H9 (cell line): Measurements from ENCODE around the gene KCNN3. TPM values are rescaled to one million over a fixed set of nuclear protein-coding genes. Genes with fewer than 3 reads are reported as not detected.

Source experiments
- DNase-seq: peaks from one replicate; pipeline ENCODE4 v3.0.0-alpha.2; 2017
- H2AFZ ChIP-seq: one replicate; pipeline ENCODE4 v1.6.1; 2013; ENCODE audit warnings: mild to moderate bottlenecking, low read length, control low read depth, moderate library complexity
- H2AK5ac ChIP-seq: 2 replicates; pipeline ENCODE4 v1.6.1; 2013; ENCODE audit warnings: low read length, control low read depth, mixed read lengths; ENCODE audit not compliant: insufficient read length
- H2BK120ac ChIP-seq: one replicate; pipeline ENCODE4 v1.6.1; 2013; ENCODE audit warnings: low read depth, mild to moderate bottlenecking, low read length, control low read depth, inconsistent platforms; ENCODE audit not compliant: poor library complexity, severe bottlenecking
- H2BK12ac ChIP-seq: 2 replicates; pipeline ENCODE4 v1.6.1; 2013; ENCODE audit warnings: low read length, control low read depth, mixed read lengths, low read depth; ENCODE audit not compliant: insufficient read length
- H2BK15ac ChIP-seq: 2 replicates; pipeline ENCODE4 v1.6.1; 2013; ENCODE audit warnings: low read depth, low read length, control low read depth
- H2BK20ac ChIP-seq: one replicate; pipeline ENCODE4 v1.6.1; 2013; ENCODE audit warnings: low read depth, mild to moderate bottlenecking, low read length, control low read depth, inconsistent platforms; ENCODE audit not compliant: poor library complexity, severe bottlenecking
- H2BK5ac ChIP-seq: 2 replicates; pipeline ENCODE4 v1.6.1; 2013; ENCODE audit warnings: low read length, control low read depth, mixed read lengths; ENCODE audit not compliant: insufficient read length
- H3K14ac ChIP-seq: 2 replicates; pipeline ENCODE4 v1.6.1; 2013; ENCODE audit warnings: low read length, control low read depth; ENCODE audit not compliant: insufficient read depth
- H3K18ac ChIP-seq: 2 replicates; pipeline ENCODE4 v1.6.1; 2013; ENCODE audit warnings: low read depth, mild to moderate bottlenecking, mixed read lengths, low read length, control low read depth; ENCODE audit not compliant: insufficient read length
- H3K23ac ChIP-seq: 2 replicates; pipeline ENCODE4 v1.6.1; 2013; ENCODE audit warnings: low read length, control low read depth, mixed read lengths, low read depth; ENCODE audit not compliant: insufficient read length
- H3K23me2 ChIP-seq: 2 replicates; pipeline ENCODE4 v1.6.1; 2013; ENCODE audit warnings: low read depth, mild to moderate bottlenecking, mixed read lengths, low read length, control low read depth; ENCODE audit not compliant: insufficient read length, poor library complexity, severe bottlenecking
- H3K27ac ChIP-seq: 2 replicates; pipeline ENCODE4 v1.5.1; 2013; ENCODE audit warnings: low read length, control low read depth, mixed read lengths, low read depth; ENCODE audit not compliant: insufficient read length
- H3K27me3 ChIP-seq: 2 replicates; pipeline ENCODE4 v1.6.1; 2013; ENCODE audit warnings: low read length, control low read depth, inconsistent platforms; ENCODE audit not compliant: insufficient read depth
- H3K4ac ChIP-seq: 2 replicates; pipeline ENCODE4 v1.6.1; 2013; ENCODE audit warnings: low read depth, mild to moderate bottlenecking, control low read depth, inconsistent platforms, low read length, moderate library complexity
- H3K4me1 ChIP-seq: 2 replicates; pipeline ENCODE4 v1.6.1; 2013; ENCODE audit warnings: low read length, control low read depth, inconsistent platforms; ENCODE audit not compliant: insufficient read depth
- H3K4me2 ChIP-seq: 2 replicates; pipeline ENCODE4 v1.6.1; 2013; ENCODE audit warnings: low read length, control low read depth, mixed read lengths; ENCODE audit not compliant: insufficient read length, insufficient read depth
- H3K56ac ChIP-seq: 2 replicates; pipeline ENCODE4 v1.6.1; 2013; ENCODE audit warnings: low read depth, mild to moderate bottlenecking, mixed read lengths, low read length, control low read depth; ENCODE audit not compliant: insufficient read length
- H3K79me1 ChIP-seq: 2 replicates; pipeline ENCODE4 v1.6.1; 2013; ENCODE audit warnings: low read depth, mild to moderate bottlenecking, moderate library complexity, low read length, control low read depth, inconsistent platforms; ENCODE audit not compliant: insufficient read depth, poor library complexity, severe bottlenecking
- H3K79me2 ChIP-seq: 2 replicates; pipeline ENCODE4 v1.6.1; 2013; ENCODE audit warnings: low read length, control low read depth, inconsistent platforms; ENCODE audit not compliant: insufficient read depth
- H3K9ac ChIP-seq: 2 replicates; pipeline ENCODE4 v1.6.1; 2013; ENCODE audit warnings: low read length, control low read depth, mixed read lengths; ENCODE audit not compliant: insufficient read length; ENCODE audit errors: extremely low read depth
- H3K9me3 ChIP-seq: one replicate; pipeline ENCODE4 v1.6.1; 2013; ENCODE audit warnings: low read depth, low read length, inconsistent platforms; ENCODE audit not compliant: control insufficient read depth
- H3T11ph ChIP-seq: one replicate; pipeline ENCODE4 v1.6.1; 2013; ENCODE audit warnings: mild to moderate bottlenecking, low read length, control low read depth, inconsistent platforms
- H4K20me1 ChIP-seq: one replicate; pipeline ENCODE4 v1.6.1; 2013; ENCODE audit not compliant: control insufficient read depth, insufficient read length, insufficient read depth
- H4K5ac ChIP-seq: 2 replicates; pipeline ENCODE4 v1.6.1; 2013; ENCODE audit warnings: low read depth, mild to moderate bottlenecking, mixed read lengths, low read length, control low read depth; ENCODE audit not compliant: insufficient read length
- H4K8ac ChIP-seq: replicated peaks from 2 replicates; pipeline ENCODE4 v1.6.1; 2013; ENCODE audit warnings: low read length, control low read depth, mixed read lengths, low read depth; ENCODE audit not compliant: insufficient read length
- H4K91ac ChIP-seq: 2 replicates; pipeline ENCODE4 v1.6.1; 2013; ENCODE audit warnings: low read depth, mild to moderate bottlenecking, moderate library complexity, mixed read lengths, low read length, control low read depth; ENCODE audit not compliant: insufficient read length
- H3K27ac Mint-ChIP-seq, 3 experiments: 2 replicates in 2 of 3; 3 replicates in 1 of 3; pipeline ENCODE4 v1.8.0; 2020 to 2021; ENCODE audit warnings: mixed read lengths in 3 of 3, mild to moderate bottlenecking in 1 of 3, moderate library complexity in 1 of 3
- H3K27me3 Mint-ChIP-seq: 2 replicates; pipeline ENCODE4 v1.8.0; 2021; ENCODE audit warnings: low read depth, mild to moderate bottlenecking, moderate library complexity, mixed read lengths
- H3K36me3 Mint-ChIP-seq, 3 experiments: 2 replicates in 2 of 3; 3 replicates in 1 of 3; pipeline ENCODE4 v1.8.0; 2020 to 2021; ENCODE audit warnings: low read depth in 3 of 3, mixed read lengths in 3 of 3; ENCODE audit not compliant: insufficient read depth in 1 of 3
- H3K4me1 Mint-ChIP-seq, 2 experiments: 2 replicates each; pipeline ENCODE4 v1.8.0; 2020; ENCODE audit warnings: mixed read lengths in 2 of 2
- H3K4me3 Mint-ChIP-seq, 2 experiments: 2 replicates in 1 of 2; 3 replicates in 1 of 2; pipeline ENCODE4 v1.8.0; 2020 to 2021; ENCODE audit warnings: mild to moderate bottlenecking in 2 of 2, mixed read lengths in 2 of 2, moderate library complexity in 1 of 2
- H3K9me3 Mint-ChIP-seq, 2 experiments: 2 replicates in 1 of 2; 3 replicates in 1 of 2; pipeline ENCODE4 v1.8.0; 2020; ENCODE audit warnings: mild to moderate bottlenecking in 2 of 2, mixed read lengths in 2 of 2, moderate library complexity in 1 of 2
- CTCF ChIP-seq: fragments of 200-600 bp; sonication (generic); conservative IDR thresholded peaks from 3 replicates; pipeline ENCODE4 v1.8.0; 2021; ENCODE audit warnings: antibody characterized with exemption, mild to moderate bottlenecking
- WGBS: extraction: QIAGEN DNeasy Blood & Tissue Kit; methylation state at CpG from one replicate; pipeline ENCODE4 v1.1.7; 2013; ENCODE audit warnings: missing lambda C conversion rate, low lambda C conversion rate, mixed read lengths; ENCODE audit not compliant: insufficient read length; ENCODE audit errors: extremely low coverage; 5-methylcytosine and 5-hydroxymethylcytosine counted together
- total RNA-seq: library from RNA; stranded (reverse); gene quantifications from 2 replicates; pipeline ENCODE4 v1.2.1, GENCODE V29; 2021

Gene KCNN3
- total RNA-seq, 1 experiment from 2014 or later: 0.83 TPM

- no peak overlapping the region for H4K91ac ChIP-seq
These were observed 23.3 kb downstream of the KCNN3 start for GRCh38 chr1:154846565-154847442.

More at GRCh38 chr1:154846565-154847442, 23.3 kb downstream of the KCNN3 start:
- no peaks in the 10 kb centered on the region for H3K79me2 ChIP-seq
- H2BK120ac ChIP-seq: no peak overlapping the region
- no peak overlapping the region for H3T11ph ChIP-seq
- H3K4me1 ChIP-seq: no peaks in the 10 kb centered on the region; the same call in 1 of the 2 replicates
- no peak overlapping the region for H2BK5ac ChIP-seq
- no peaks in the 10 kb centered on the region for H4K20me1 ChIP-seq
- H3K23ac ChIP-seq: no peak overlapping the region
- no peak overlapping the region for H2AFZ ChIP-seq
- DNase-seq: no peak
- H3K9me3 ChIP-seq: no peaks in the 10 kb centered on the region
- no peak for TF ChIP-seq CTCF
- no peaks in the 10 kb centered on the region for H3K23me2 ChIP-seq
- Mint-ChIP-seq H3K27ac (no peak overlapping the region; a peak in 1 of 7 replicates), H3K4me3 (no peak overlapping the region), H3K9me3 (no peaks in the 10 kb centered on the region), H3K27me3 (no peaks in the 10 kb centered on the region; the same call in 1 of the 2 replicates), H3K4me1 (peaks cover 25 to 46% of the 10 kb centered on the region in 2 experiments), H3K36me3 (no peaks in the 10 kb centered on the region)
- no peak overlapping the region for H2BK20ac ChIP-seq
- no peaks in the 10 kb centered on the region for H3K27me3 ChIP-seq
- H4K8ac ChIP-seq: no peak overlapping the region
- H2AK5ac ChIP-seq: no peak overlapping the region
- no CpG with 5 or more reads among the region's 19 CpGs for WGBS
- H3K4me2 ChIP-seq: no peak overlapping the region
- H3K18ac ChIP-seq: no peak overlapping the region
- H3K9ac ChIP-seq: no peak overlapping the region
- no peak overlapping the region for H2BK15ac ChIP-seq
- H3K4ac ChIP-seq: no peak overlapping the region
- H4K5ac ChIP-seq: no peak overlapping the region
- H3K56ac ChIP-seq: no peak overlapping the region
- no peaks in the 10 kb centered on the region for H3K79me1 ChIP-seq
- H3K27ac ChIP-seq: no peak overlapping the region
- no peak overlapping the region for H2BK12ac ChIP-seq
- H3K14ac ChIP-seq: no peak overlapping the region
